COLO829 (cell line): ENCODE data around the gene TMEM139.
"Not testable (repeated sequence)": the region's sequence is repeated elsewhere in the genome, so short reads cannot be mapped to it uniquely, and the experiment has no call there.

Source experiments
- DNase-seq: peaks from one replicate; pipeline ENCODE4 v3.0.0; 2012; ENCODE audit warnings: low spot score

Gene TMEM139

DNA sequence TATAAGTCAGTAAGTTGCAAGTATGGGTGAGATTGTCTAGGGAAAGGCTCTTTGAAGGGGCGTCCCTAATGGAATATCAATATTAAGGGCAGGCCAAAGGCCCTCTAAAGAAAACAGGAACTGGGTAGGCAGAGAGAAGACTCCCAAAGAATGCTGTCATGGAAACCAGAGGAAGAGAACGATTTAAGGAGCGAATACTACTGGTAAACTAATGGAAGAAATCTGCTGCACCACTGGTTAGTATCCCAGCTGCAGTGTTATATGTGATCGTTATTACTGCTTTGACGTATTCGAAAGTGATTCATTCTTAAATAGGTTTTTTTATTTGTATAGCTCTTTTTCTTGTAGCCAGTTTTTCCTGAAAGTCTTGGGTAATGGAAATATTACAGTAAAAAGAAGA is 4.7 kb downstream of the TMEM139 start:
- DNase-seq: no peak

DNA sequence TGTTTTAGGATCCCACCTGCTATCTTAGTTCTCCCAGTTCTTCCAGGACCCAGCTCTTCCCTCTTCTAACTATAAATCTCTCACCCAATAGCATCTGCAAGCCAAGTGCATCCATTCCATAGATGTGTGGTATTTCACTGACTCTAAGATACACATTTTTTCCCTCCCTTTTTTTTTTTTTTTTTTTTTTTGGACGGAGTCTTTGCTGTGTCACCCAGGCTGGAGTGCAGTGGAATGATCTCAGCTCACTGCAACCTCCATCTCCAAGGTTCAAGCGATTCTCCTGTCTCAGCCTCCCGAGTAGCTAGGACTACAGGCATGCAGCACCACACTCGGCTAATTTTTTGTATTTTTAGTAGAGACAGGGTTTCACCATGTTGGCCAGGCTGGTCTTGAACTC is 5.1 kb downstream of the TMEM139 start:
- not testable (repeated sequence) for DNase-seq

DNA sequence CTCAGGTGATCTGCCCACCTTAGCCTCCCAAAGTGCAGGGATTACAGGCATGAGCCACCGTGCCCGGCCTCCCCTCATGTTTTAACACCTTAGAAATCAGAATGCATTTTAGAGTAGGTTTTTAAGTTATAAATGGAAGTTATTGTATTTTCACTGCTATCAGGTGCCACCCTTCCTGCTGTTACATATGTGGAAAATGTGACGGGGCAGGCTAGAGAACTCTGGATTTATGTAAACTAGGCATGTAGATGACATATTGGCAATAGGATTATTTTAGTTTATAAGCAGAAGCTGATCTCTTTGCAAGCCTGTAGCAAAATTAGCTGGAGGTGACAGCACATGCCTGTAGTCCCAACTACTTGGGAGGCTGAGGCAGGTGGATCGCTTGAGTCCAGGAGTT is 5.5 kb downstream of the TMEM139 start:
- DNase-seq: no peak

DNA sequence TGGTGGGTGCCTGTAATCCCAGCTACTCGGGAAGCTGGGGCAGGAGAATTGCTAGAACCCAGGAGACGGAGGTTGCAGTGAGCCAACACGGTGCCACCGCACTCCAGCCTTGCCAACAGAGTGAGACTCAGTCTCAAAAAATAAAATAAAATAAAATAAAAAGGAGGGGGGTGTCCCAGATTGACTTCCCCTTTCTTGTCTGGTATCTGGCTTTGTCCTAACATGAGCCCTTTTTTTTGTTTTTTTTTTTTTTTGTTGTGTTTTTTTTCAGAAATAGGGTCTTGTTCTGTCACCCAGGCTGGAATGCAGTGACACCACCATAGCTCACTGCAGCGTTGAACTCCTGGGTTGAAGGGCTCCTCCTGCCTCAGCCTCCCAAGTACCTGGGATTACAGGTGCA is 8.1 kb downstream of the TMEM139 start:
- no peak for DNase-seq

DNA sequence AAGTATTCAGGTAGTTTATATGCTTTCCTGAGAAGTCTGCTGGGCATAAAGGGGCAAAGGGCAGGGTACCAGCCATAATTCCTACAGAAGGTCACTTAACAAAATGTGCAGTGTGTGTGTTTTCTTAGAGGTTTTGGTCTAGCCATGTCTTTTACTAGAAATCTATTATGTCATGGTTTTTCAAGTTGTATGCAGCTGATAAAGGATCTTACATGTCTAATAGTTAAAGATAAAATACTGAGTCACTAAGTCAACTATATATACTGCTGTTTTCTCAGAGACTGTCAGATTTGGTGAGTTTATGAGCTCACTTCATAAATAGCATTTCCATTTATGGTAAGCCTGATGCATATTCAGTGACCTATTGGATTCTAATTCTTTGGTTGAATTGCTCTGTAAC is 11.1 kb downstream of the TMEM139 start:
- no peak for DNase-seq

DNA sequence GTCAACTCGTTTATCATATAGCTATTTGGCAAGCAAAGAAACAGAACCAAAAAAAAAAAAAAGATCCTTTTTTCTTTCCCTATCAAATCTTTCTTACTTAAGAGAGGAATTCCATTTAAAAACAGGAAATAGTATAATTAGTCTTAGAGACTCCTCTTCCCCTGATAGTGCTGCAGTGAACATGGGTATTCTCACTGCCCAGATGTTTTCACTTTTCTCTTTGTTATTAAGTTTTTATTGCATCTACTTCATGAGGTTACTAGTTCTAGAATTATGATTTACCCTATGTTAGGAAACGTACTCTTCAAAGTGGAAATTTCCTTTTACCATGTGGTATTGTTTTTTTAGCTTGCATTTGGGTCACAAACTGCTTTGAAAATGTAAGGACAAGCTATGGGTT is 11.9 kb downstream of the TMEM139 start:
- no peak for DNase-seq

DNA sequence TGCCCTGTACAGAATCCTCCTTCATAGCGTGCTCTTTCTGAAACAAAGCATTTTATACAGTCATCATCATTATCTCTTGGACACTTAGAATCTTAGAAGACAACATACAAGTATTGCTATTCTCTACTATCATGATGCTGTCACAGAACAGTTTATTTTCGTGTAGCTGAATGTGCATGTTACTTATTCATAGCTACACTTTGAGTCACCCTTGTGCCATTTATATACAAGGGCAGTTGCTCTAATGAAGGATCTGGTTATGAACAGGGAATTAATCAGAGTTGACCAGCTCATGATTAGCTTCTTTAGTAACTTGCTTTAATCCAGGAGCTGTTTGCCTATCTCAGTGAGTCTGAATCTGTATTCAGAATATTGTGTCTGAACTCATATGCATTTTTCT is 14.6 kb downstream of the TMEM139 start:
- DNase-seq: no peak

DNA sequence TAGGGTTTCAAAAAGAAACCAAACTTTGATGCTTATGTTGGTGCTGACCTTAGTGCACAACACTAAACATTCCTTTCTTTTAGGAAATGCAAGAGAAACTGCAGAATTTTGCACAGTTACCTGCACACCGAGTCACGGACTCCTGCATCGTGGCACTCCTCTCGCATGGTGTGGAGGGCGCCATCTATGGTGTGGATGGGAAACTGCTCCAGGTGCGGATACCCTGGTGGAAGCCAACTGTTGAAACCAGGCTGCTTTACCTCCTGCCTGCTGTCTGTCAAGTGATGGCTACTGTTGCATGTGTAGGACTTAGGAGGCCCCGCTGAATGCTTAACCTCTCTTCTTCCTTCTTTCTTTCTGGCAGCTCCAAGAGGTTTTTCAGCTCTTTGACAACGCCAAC is 15.1 kb downstream of the TMEM139 start:
- peak; percentile 69 for DNase-seq

DNA sequence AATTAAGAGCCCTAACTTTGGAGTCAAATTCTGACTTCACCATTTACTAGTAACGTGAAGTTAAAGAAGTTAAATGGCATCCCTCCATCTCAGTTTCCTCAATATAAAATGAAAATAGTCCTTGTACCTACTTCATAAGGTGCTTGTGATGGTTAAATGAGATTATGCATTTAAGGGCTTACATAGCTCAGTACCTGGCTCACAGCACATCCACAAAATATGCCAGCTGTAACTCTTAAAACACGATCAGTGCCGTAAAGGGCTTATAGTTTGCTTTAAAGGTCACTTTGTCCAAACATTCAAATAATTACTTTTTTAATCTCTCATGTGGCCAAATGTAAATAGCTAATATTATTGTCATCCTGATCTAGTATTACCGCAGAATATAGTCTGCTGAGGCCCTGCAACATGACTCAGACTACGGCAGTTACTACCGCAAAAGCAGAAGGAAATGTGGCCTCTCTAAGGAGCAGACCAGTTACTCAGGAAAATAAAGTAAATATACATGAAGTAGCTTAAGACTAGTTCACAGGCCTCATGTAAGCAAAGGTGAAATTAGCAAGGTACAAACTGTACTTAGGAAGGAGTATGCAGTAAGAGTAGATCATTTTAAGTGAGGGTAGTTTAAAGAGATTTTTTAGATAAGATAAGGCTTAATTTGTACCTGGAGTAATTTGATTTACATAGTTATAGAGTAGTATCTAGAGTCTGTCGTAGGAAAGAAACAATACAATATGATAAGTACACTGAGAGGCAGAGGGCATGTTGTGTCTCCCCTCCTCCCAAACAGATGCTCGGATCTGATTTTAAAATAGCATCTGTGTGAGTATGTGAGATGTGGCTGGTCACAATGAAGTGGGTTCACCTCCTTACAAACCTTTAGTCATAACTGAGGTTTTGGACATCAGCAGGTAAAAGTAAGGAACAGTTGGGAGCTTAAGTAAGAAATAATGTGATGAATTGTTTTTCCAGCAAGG is 16.5 kb downstream of the TMEM139 start:
- no peak for DNase-seq

DNA sequence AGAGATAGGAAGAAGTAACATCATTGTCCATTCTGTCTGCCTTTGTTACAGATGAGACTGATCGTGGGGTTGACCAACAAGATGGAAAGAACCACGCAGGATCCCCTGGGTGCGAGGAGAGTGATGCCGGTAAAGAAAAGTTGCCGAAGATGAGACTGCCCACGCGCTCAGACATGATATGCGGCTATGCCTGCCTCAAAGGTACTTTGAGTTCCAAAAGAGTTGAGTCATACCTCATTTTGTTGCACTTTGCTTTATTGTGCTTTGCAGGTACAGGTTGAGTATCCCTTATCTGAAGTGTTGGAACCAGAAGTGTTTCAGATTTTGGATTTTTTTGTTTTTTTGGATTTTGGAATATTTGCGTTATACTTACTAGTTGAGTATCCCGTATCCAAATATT is 19.0 kb downstream of the TMEM139 start:
- DNase-seq: no peak

DNA sequence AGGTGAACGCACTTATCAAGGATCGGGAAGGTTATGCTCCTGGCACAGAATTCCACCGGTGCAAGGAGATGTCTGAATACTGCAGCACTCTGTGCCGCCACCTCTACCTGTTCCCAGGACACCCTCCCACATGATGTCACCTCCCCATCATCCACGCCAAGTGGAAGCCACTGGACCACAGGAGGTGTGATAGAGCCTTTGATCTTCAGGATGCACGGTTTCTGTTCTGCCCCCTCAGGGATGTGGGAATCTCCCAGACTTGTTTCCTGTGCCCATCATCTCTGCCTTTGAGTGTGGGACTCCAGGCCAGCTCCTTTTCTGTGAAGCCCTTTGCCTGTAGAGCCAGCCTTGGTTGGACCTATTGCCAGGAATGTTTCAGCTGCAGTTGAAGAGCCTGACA is 20.2 kb downstream of the TMEM139 start:
- DNase-seq: no peak

DNA sequence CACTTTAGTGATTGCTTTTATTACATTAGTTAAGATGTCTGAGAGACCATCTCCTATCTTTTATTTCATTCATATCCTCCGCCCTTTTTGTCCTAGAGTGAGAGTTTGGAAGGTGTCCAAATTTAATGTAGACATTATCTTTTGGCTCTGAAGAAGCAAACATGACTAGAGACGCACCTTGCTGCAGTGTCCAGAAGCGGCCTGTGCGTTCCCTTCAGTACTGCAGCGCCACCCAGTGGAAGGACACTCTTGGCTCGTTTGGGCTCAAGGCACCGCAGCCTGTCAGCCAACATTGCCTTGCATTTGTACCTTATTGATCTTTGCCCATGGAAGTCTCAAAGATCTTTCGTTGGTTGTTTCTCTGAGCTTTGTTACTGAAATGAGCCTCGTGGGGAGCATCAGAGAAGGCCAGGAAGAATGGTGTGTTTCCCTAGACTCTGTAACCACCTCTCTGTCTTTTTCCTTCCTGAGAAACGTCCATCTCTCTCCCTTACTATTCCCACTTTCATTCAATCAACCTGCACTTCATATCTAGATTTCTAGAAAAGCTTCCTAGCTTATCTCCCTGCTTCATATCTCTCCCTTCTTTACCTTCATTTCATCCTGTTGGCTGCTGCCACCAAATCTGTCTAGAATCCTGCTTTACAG is 20.8 kb downstream of the TMEM139 start:
- peak; percentile 81 for DNase-seq

DNA sequence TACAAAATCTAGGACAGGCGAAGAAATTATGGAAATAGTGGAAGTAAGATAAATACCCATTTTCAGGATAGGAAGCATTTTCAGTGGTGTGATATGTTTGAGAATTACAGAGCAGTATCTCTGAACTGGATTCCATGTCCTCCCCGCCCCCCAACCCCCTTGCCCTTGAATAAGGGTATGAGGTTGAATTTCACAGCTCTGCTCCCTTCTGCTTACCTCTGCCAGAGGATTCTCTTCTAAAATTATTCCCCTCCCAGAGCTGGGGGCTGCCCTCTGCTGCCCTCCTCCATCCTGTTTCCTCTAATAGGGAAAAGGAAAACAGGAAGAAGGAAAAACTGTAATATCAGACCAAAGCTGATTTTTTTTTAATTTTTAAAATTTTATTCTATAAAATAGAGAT is 23.9 kb downstream of the TMEM139 start:
- no peak for DNase-seq

DNA sequence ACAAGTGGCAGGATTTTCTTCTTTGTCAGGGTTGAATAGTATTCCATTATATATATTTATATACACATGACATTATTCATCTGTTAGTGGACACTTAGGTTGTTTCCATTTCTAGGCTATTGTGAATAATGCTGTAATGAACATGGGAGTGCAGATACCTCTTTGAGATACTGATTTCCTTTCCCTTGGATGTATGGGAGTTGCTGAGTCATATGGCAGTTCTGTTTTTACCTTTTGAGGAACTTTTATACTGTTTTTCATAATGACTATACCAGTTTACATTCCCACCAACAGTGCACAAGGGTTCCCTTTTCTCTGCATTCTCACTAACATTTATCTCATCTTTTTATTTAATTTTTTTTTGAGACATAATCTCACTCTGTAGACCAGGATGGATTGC is 29.4 kb downstream of the TMEM139 start:
- DNase-seq: no peak

DNA sequence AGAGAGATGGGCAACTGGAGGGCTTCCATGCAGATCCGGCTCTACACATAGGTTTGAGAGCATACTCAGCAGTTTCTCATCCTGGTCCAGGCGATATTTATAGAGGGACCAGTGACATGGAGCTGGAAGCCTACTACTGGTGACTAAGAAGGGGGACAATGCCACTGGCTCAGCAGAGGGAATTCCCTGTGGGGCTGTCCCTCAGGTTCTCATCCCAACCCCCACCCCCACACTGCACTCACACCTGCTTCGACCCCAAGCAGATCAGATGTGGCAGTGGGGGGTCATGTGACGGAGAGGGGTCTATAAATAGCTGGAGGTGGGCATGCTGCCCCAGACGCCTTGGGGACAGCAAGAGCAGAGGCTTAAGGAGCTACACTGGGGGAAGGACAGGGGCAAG is 31.0 kb downstream of the TMEM139 start, which contains the start of gene CLCN1:
CLCN1 (plus strand) TSS at position 336 of the 400 bp plus-strand sequence. CDS start 102 bp downstream, outside the sequence.
- no peak for DNase-seq

DNA sequence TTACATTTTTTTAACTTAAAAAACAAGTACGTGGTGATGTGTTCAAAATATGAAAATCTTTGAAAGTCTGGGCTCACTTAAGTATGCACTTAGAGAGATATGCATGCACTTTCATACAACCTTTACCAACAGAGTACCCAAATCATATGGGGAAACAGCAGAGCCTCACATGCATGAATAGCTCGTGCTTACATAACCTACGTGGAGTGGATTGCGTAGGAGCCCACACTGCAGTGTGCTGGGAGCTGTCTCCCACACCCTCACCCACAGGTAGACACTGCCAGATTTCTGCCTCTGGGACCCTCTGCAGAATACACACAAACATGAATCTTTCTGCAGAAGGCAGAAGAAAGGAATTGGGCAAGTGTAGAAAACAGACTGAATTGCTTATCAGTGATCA is 31.7 kb downstream of the TMEM139 start:
- DNase-seq: no peak

DNA sequence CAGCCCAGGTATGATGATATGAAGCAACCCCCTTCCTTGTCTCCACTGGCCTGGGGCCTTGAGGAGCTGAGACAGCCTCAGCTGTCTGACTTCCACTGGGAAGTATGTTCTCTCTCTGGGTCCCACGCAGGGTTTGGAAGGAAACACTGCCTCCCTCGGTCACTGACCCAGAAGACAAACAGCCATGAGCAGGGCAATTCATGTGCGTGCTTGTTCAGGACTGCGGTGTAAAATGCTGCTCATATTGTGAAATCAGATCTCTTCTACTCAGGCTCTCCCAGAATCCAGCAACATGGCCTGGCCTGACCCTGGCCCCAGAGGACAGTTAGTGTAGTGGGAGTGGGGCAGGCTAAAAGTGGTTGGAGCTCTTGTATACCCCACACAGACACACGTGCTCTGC is 33.9 kb downstream of the TMEM139 start:
- no peak for DNase-seq

DNA sequence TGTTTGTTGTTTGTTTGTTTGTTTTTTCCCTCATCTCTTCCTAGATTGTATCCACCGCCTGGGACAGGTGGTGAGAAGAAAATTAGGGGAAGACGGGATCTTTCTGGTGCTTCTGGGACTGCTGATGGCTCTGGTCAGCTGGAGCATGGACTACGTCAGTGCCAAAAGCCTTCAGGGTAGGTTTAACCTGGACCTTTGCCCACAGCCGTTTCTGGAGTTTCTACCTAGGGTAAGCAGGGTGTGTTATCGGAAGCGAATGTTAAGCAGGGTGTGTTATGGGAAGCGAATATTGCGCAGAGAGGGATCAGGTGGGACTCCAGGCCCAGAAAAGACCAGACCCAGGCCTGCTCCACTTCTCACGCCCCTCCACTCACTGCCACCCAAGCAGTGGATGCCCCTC is 35.9 kb downstream of the TMEM139 start:
- DNase-seq: no peak

DNA sequence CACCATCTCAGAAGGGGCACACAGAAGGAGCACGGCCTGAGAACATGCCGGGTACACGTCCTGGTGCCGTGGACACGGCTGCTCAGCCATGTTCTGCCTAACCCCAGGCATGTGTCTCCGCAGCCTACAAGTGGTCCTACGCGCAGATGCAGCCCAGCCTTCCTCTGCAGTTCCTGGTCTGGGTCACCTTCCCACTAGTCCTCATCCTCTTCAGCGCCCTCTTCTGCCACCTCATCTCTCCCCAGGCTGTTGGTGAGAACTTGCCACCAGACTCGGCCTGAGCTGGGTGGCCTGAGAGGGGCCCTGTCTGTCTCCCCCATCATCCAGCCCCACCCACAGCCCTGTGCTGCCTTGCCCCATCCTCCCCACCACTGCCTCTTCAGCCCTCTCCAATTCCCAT is 36.5 kb downstream of the TMEM139 start:
- DNase-seq: no peak

DNA sequence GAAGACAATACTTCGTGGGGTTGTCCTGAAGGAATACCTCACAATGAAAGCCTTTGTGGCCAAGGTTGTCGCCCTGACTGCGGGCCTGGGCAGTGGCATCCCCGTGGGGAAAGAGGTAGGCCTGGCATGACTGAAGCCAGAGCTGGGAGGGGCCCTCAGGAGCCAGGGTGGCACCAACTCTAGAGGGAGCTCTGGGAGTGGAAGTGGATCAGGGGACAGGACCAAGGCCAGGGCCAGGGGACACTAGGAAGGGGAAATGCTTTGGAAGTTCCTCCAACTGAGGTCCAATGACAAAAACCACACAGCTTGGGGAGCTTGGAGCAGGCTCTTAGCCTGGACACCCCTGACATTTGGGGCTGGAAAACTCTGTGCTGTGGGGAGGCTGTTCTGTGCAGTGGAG is 37.0 kb downstream of the TMEM139 start:
- DNase-seq: no peak

DNA sequence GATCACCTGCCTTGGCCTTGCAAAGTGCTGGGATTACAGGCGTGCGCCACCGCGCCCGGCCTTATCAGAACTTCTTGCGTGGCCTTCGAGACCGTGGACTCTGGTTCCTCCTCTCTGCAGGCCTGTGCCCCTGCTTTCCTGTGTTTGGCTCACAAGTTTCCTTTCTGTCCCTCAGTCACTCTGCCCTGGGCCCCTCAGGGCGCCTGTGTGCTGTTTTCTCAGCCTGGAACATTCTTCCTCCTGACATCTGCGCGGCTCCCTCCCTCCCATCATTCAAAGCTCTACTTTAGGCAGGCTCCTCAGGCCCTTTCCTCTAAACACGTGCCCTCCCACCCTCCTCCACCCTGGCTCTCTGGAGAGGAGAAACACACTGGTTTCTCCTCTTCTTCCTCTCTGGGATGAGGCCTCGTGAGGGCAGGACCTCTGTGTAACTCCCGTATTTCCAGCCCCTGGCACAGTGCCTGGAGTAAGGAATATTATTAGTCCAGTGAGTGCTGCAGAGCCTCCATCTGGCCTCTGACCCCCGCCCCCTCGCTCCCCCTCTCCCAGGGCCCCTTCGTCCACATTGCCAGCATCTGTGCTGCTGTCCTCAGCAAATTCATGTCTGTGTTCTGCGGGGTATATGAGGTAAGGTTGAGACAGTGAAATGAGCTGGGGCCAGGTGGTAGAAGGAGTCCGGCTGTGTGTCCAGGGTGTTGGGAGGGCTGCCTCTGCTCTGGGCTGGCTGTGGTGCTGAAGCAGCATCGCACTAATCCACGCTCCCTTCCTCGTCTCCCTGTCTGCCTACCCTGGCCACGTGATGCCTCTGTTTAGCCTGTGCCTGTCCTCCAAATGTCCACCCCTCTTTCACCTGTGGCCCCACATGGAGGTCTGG is 38.2 kb downstream of the TMEM139 start:
- no peak for DNase-seq

DNA sequence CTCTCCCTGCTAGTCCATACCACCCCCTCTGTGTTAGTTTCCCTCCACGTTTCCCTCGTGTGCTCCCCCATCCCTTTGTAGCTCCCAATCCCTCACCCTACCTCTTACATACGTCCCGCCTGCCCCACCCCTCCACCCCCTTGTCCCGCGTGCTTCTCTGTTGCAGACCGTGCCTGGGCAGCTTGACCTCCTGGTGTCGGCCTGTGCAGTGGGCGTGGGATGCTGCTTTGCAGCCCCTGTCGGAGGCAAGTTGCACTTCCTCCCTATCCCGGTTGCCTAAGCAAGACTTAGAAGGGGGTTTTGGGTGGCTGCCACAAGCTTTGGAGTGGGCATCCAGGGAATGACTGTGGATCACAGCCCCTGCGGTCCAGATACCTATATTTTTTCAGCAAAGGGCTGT is 38.9 kb downstream of the TMEM139 start:
- no peak for DNase-seq
